GM19324 (cell line): ENCODE measurements around the gene ZFPM1.

Source experiments
- ATAC-seq: cut with Tn5 transposase; IDR thresholded peaks from one replicate; pipeline ENCODE4 v1.9.1; 2021; ENCODE audit warnings: mild to moderate bottlenecking, moderate library complexity; ENCODE audit not compliant: unreplicated experiment, low FRiP score

Gene ZFPM1

DNA sequence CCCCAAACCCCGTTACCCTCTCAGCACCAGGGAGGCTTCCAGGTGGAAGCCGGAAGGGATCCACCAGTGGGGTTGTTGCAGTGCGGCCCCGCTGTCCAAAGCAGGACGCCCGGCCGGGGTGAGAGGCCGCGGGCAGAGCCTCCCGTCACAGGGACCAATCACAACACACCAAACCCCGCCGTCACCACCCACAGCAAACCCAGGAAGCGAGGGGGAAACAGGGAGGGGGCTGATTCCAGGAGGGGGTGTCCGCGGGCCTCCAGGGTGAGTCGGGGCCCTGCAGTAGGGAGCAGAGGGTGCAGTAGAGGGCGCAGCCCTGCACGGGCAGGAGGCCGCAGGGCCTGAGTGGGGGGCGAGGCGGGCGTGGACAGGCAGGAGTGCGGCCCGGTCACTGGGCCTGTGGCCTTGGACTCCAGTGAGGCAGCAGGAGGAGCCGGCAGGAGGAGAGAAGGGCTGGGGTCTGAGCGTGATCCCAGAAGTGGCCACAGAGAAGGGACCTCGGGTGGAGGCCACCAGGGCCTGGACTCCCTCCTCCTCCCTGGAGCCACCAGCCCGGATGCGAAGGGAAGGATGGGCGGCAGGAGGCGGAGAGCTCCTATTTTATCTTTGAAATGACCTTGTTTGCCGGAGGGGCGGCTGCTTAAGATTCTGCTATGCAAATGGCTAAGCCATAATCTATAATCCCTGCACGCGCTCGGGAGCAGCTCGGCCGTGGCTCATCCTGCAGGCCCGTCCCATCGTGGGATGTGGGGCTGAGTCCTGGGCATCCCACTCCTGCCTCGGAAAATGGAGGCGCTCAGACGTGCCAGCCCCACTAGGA, 41.5 kb downstream of the ZFPM1 start:
- no peak for ATAC-seq

GRCh38 chr16:88495268-88495772, 42.2 kb downstream of the ZFPM1 start:
- no peak for ATAC-seq

GRCh38 chr16:88497561-88498462, 44.7 kb downstream of the ZFPM1 start:
- no peak for ATAC-seq

DNA sequence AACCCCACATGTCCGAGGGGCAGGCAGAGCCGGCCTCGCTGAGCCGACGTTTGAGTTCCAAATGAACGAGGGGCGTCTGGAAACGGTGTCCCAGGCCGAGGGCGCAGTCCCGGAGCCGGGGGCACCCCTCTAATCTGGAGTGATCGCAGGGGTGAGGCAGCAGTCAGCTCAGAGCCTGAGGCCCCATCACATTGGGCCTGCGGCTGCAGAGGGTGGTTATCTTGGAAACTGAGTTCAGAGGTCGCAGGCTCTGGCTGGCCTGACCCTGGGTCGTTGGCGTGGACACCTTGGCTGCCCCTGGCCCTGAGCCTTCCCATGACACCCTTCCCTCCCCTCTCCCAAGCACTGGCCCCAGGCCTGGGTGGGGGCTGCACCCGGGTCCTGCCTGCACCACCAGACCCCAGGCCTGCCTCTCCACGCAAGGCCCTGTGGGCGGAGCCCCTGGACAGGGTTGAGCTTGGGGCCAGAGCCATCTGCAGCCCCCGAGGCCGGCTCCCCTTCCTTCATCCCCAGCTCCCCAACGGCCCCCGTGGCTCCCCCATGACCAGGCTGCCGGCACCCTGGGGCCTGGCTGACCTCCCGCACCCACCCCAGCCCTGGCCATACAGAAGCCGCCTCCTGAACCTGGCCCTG, 45.6 kb downstream of the ZFPM1 start:
- ATAC-seq, result no peak

- no peak for ATAC-seq
These were observed 46.2 kb downstream of the ZFPM1 start for GRCh38 chr16:88499292-88499691.

- ATAC-seq, result no peak
These were observed 46.8 kb downstream of the ZFPM1 start for GRCh38 chr16:88499836-88500251.

- ATAC-seq, result no peak
These were observed 47.2 kb downstream of the ZFPM1 start for GRCh38 chr16:88500255-88500661.

DNA sequence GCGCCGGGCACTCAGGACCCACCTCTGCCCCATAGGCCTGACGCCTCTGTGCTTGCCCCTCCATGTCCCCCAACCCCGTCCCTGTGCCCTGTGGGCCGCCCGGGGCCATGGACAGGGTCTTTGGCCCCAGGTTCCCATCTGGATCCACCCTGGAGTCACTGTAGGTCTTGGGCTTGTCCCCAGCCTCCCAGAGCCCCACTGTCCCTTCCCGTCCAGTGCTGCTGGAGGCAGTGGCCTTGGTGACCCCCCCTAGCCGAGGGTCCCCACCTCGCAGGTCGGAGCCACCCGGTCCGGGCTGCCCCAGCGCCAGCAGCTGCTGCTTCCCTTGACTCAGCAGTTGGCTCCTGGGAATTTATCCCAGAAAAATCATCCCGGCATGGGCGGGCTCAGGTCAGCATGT, 49.3 kb downstream of the ZFPM1 start:
- ATAC-seq, result no peak

GRCh38 chr16:88502776-88503280, 49.7 kb downstream of the ZFPM1 start:
- no peak for ATAC-seq

GRCh38 chr16:88503374-88503770, 50.3 kb downstream of the ZFPM1 start:
- ATAC-seq, result no peak

- ATAC-seq, result no peak
These were observed 50.9 kb downstream of the ZFPM1 start for GRCh38 chr16:88503771-88504488.

DNA sequence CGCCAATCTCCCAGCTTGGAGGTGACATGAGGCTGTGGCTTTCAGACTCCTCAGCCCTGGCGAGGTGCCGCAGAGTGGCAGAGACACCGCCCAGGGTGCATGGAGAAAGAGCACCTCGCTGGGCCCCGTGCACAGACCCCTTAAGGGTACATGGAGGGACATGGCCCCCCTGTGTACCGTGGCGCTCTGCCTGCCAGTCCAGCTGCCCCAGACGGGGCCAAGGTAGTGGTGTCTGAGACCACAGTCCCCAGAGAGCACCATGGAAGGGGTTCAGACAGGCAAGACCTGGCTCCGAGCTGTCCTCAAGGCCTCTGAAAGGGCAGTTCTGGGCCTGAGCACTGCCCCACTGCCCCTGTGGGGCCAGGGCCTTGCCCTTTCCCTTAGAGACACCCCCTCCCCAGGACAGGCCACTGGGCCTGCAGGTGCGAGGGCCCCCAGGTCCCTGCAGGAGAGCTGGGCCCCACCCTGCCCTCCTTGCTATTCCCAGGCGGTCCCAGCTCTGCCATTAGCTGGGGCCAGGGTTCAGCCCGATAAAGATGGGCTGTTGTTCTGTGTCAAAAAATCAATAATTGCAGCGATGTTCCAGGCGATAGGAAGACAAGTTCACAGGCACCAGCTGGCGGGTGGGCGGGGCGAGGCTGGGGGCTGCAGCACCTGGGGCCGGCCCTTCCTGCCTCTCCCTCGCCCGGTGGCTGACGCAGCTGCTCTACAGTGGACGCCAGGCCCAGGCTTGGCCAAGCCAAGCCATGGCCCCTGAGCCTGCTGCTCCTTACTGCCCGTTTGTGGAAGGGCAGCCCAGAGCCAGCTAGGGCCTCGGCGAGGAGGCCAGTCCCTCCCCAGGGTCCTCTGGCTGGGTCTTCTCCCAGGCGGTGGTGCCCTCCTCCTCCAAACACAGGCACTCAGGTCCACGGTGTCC, 51.7 kb downstream of the ZFPM1 start:
- no peak for ATAC-seq

- no peak for ATAC-seq
These were observed 52.5 kb downstream of the ZFPM1 start for GRCh38 chr16:88505405-88506082.

- ATAC-seq, result no peak
These were observed 53.6 kb downstream of the ZFPM1 start for GRCh38 chr16:88506723-88507122.

GRCh38 chr16:88507231-88507743, 54.2 kb downstream of the ZFPM1 start:
- no peak for ATAC-seq

GRCh38 chr16:88508376-88508867, 55.3 kb downstream of the ZFPM1 start:
- no peak for ATAC-seq

- no peak for ATAC-seq
These were observed 56.0 kb downstream of the ZFPM1 start for GRCh38 chr16:88508868-88509748.
